Activated CD8-positive, alpha-beta T cell treated with anti-CD3 and anti-CD28 coated beads for 36 hours (primary cell): ENCODE measurements around the gene NUP43. TPM values are rescaled to one million over a fixed set of nuclear protein-coding genes. Genes with fewer than 3 reads are reported as not detected.
A peak's percentile ranks its signal among the peaks of the same experiment; 100 is the strongest.

ENCODE experiments used
- ATAC-seq: fragments of 200-7000 bp; cut with Tn5 transposase; one replicate; pipeline ENCODE4 v1.10.0; 2021; ENCODE audit warnings: mild to moderate bottlenecking, moderate library complexity
- CTCF ChIA-PET: fragments of 350-600 bp; sonication (Branson Sonifier 250); formaldehyde crosslinking; loops from one replicate; lab custom pipeline; 2021; ENCODE audit warnings: antibody characterized with exemption; lab: Charles Lee
- POLR2A ChIA-PET: fragments of 350-600 bp; sonication (Branson Sonifier 250); formaldehyde crosslinking; loops from one replicate; lab custom pipeline; 2021; ENCODE audit warnings: antibody characterized with exemption; lab: Charles Lee
- DNase-seq: peaks from one replicate; pipeline ENCODE4 v3.0.0-alpha.2; 2020
- H3K27ac Mint-ChIP-seq: one replicate; pipeline ENCODE4 v1.8.0; 2021; ENCODE audit warnings: mild to moderate bottlenecking, mixed read lengths
- H3K27me3 Mint-ChIP-seq: one replicate; pipeline ENCODE4 v1.8.0; 2021; ENCODE audit warnings: mixed read lengths
- H3K36me3 Mint-ChIP-seq: one replicate; pipeline ENCODE4 v1.8.0; 2021; ENCODE audit warnings: low read depth, mixed read lengths
- H3K4me1 Mint-ChIP-seq: one replicate; pipeline ENCODE4 v1.8.0; 2021; ENCODE audit warnings: low read depth, mixed read lengths
- H3K4me3 Mint-ChIP-seq: one replicate; pipeline ENCODE4 v1.8.0; 2021; ENCODE audit warnings: mild to moderate bottlenecking, moderate library complexity, mixed read lengths
- H3K9me3 Mint-ChIP-seq: one replicate; pipeline ENCODE4 v1.8.0; 2021; ENCODE audit warnings: mixed read lengths
- CTCF ChIP-seq: fragments of 200-600 bp; IDR thresholded peaks from one replicate; pipeline ENCODE4 v1.8.0; 2022; ENCODE audit warnings: antibody characterized with exemption, mild to moderate bottlenecking
- intact Hi-C: fragments of 100-400 bp; cut with micrococcal nuclease; formaldehyde crosslinking; loops from one replicate; pipeline ENCODE4 v1.10.0; 2022
- total RNA-seq, 2 experiments: library from RNA; stranded (reverse); gene quantifications; one replicate each; pipeline ENCODE4 v1.2.3, GENCODE V29; 2021

NUP43 gene
- total RNA-seq, result 10 to 100 TPM; 75.7 to 75.8 TPM

GRCh38 chr6:149746147-149746946, at the start of gene NUP43:
Gene NUP43 (minus strand): TSS chr6:149746529. CDS start chr6:149746495, 34 bp downstream.
- peak within 1 kb of the TSS; percentile 90 for H3K27ac Mint-ChIP-seq
- TF ChIP-seq CTCF, result peak; percentile 84
- CTCF ChIA-PET, result interaction anchor here (0.6 to 4.2 kb wide), 10 partner anchors 10 to 229 kb away, joined by 3 to 17 read pairs (median 3); partner anchors contain the start of gene LATS1
- H3K4me3 Mint-ChIP-seq, result peak within 1 kb of the TSS; percentile 98
- ATAC-seq, result peak; percentile 74
- no peaks in the 10 kb centered on the region for H3K27me3 Mint-ChIP-seq
- intact Hi-C loops, result no loop called here
- H3K9me3 Mint-ChIP-seq, result no peaks in the 10 kb centered on the region
- POLR2A ChIA-PET, result interaction anchor here (0.6 to 6.9 kb wide), 5 partner anchors 9 to 140 kb away, joined by 3 to 45 read pairs (median 4); partner anchors contain the start of gene LATS1
- peak; percentile 99 for DNase-seq
- H3K36me3 Mint-ChIP-seq, result peaks cover 20% of the 10 kb centered on the region
- peaks cover 27% of the 10 kb centered on the region for H3K4me1 Mint-ChIP-seq

GRCh38 chr6:149783551-149783950, 37.2 kb upstream of the NUP43 start:
- intact Hi-C loops, result no loop called here
- Mint-ChIP-seq H3K36me3 (peaks cover 11% of the 10 kb centered on the region), H3K4me1 (no peaks in the 10 kb centered on the region), H3K27me3 (no peaks in the 10 kb centered on the region), H3K27ac (no peak overlapping the region), H3K9me3 (no peaks in the 10 kb centered on the region), H3K4me3 (no peak overlapping the region)
- TF ChIP-seq CTCF, result no peak
- DNase-seq (no peak), ATAC-seq (no peak)
- ChIA-PET CTCF (no interaction called here), POLR2A (interaction anchor here (0.6 kb wide), 1 partner anchor 1053 kb away, joined by 3 read pairs; no protein-coding TSS in a partner anchor)

- H3K36me3 Mint-ChIP-seq, result peaks cover 10% of the 10 kb centered on the region
Measured at GRCh38 chr6:149782337-149782736, 36.0 kb upstream of the NUP43 start.

GRCh38 chr6:149781715-149782114, 35.4 kb upstream of the NUP43 start:
- Mint-ChIP-seq H3K4me3 (no peak overlapping the region), H3K4me1 (no peaks in the 10 kb centered on the region), H3K36me3 (peaks cover 10% of the 10 kb centered on the region), H3K9me3 (no peaks in the 10 kb centered on the region), H3K27ac (peak overlapping the region; percentile 32), H3K27me3 (no peaks in the 10 kb centered on the region)
- CTCF ChIA-PET, result no interaction called here
- POLR2A ChIA-PET, result no interaction called here
- no peak for TF ChIP-seq CTCF
- intact Hi-C loops, result no loop called here
- DNase-seq (no peak), ATAC-seq (no peak)

More at GRCh38 chr6:149782337-149782736, 36.0 kb upstream of the NUP43 start:
- no peak for DNase-seq
- Mint-ChIP-seq H3K27ac (no peak overlapping the region), H3K27me3 (no peaks in the 10 kb centered on the region), H3K4me1 (no peaks in the 10 kb centered on the region), H3K4me3 (no peak overlapping the region), H3K9me3 (no peaks in the 10 kb centered on the region)
- CTCF ChIA-PET, result no interaction called here
- POLR2A ChIA-PET, result no interaction called here
- ATAC-seq, result no peak
- intact Hi-C loops, result no loop called here
- no peak for TF ChIP-seq CTCF

GRCh38 chr6:149779644-149779963, 33.3 kb upstream of the NUP43 start:
- POLR2A ChIA-PET, result no interaction called here
- DNase-seq (no peak), ATAC-seq (no peak)
- Mint-ChIP-seq H3K9me3 (no peaks in the 10 kb centered on the region), H3K27me3 (no peaks in the 10 kb centered on the region), H3K36me3 (peaks cover 10% of the 10 kb centered on the region), H3K4me3 (no peak overlapping the region), H3K4me1 (no peaks in the 10 kb centered on the region), H3K27ac (no peak overlapping the region)
- intact Hi-C loops, result no loop called here
- TF ChIP-seq CTCF, result no peak
- CTCF ChIA-PET, result interaction anchor here (0.8 kb wide), 1 partner anchor 9 kb away, joined by 3 read pairs; no protein-coding TSS in a partner anchor
